HG03159 (cell line): Measurements from ENCODE around the gene MAPK9.

Source experiments
- ATAC-seq: cut with Tn5 transposase; IDR thresholded peaks from one replicate; pipeline ENCODE4 v1.9.1; 2021; ENCODE audit warnings: mild to moderate bottlenecking, moderate library complexity; ENCODE audit not compliant: unreplicated experiment

MAPK9 gene

DNA sequence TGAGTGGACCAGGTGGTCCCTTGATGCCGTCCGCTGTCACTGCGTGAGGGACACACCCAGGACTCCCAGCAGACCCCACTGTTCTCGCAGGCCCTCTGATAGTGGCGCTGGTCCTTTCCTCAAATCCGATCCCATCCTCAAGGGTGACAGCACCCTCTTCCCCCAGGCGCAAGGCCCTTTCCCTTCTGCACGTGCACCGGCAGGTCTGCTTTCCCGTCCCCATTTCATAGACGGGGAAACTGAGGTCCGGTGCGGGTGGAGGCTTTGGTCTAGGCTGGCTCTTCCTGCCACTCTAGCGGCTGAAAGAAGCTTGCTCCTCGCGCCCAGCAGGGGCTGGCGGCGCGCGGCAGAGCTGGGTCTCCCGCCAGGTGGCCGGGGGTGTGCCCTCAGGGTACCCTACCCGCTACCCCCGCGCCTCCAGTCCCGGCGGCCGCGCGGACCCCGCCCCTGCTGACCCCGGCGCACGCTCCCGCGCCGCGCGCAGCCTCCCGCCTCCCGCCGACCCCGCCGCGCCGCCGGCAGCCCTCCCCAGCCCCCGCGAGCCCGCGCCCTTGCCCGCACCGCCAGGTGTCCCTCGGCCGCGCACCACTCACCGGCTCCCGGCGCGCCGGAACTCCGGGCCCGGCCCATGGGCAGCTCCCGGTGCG lies 83.3 kb downstream of the MAPK9 start:
- peak; percentile 34 for ATAC-seq

DNA sequence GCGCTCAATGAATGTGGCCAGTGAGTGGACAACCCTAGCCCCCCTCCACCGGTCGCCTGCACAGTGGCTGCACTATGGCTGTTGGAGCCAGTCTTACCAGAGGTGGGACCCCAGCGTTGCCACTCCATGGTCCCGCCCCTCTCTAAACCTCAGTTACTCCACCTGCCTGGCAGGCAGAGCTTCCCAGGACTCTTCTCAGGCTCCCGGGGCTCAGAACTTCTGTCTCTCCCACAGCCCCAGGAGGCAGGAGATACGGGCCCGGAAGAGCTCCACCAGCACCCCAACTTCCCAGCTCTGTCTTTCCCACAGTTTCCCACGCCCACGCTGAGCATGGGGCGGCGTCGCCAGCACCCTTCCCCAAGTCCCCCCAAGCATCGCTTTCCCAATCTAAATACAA lies 83.8 kb downstream of the MAPK9 start:
- no peak for ATAC-seq

DNA sequence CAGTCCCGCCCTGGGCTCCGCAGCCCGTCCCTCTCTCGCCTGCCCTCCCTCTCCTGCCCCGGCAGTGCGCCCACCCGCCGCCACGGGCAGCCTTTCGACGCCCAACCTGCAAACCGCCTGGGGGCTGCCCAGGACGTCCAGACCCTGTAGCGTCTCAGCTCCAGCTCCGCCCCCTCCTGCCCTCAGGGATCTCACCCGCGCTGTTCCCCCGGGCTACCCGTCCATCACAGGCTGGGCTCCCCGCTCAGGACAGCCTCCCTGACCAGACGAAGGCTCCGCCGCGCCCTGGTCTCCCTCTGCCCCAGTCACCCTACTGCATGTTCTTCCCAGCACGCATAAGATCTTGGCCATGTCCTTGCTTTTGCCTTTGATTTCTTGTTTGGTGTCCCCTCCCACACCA lies 84.3 kb downstream of the MAPK9 start:
- no peak for ATAC-seq

DNA sequence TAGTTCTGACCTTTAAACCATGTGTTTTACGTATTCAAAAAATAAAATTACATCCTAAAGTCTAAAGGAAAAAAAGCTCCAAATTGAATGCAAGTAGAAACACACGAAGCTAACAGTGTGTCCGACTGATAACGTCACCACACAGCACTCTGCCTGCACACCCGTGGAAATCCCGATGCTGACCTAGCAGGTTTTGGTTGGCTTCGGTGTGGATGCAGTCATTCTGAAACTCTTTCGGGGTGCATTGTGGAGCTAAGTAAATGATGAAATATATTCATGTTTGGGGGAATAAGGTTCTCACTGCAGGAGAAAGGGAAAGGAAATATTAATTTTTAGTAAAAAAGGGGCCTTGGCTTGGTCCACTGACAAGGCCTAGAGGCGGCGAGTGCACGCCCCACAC lies 84.9 kb downstream of the MAPK9 start:
- ATAC-seq, result no peak

DNA sequence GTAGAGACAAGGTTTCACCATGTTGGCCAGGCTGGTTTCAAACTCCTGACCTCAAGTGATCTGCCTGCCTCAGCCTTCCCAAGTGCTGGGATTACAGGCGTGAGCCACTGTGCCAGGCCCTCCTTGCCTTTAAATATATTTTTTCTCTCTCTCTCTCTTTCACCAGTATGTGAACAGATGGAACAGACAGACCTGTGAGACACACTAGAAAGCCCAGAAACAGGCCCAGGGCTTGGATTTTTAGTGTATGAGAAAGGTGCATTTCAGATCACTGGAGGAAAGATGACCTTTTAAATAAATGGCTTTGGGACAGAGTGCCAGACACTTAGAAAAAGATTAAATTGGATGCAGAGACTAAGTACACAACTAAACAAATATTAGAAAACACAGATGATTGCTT lies 86.0 kb downstream of the MAPK9 start:
- ATAC-seq, result no peak

DNA sequence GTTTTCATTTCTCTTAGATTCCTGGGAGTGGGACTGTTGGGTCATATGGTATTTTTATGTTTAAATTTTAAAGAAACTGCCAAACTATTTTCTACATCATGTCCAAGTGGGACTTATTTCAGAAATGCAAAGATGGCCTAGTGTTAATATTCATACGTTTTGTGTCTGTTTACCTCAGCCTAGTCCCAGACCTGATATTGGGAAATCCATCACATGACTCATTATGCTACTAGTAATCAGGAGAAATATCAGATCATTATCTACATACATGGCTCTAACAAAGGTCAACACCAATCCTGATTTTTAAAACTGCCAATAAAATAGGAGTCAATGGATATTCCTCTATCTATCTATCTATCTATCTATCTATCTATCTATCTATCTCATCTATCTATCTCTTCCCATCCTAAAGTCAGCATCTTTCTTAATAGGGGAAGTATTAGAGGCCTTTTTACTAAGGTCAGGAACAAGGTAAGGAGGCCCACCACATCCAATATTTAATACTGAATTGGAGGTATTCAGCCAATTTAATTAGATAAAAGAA lies 87.5 kb downstream of the MAPK9 start:
- no peak for ATAC-seq

DNA sequence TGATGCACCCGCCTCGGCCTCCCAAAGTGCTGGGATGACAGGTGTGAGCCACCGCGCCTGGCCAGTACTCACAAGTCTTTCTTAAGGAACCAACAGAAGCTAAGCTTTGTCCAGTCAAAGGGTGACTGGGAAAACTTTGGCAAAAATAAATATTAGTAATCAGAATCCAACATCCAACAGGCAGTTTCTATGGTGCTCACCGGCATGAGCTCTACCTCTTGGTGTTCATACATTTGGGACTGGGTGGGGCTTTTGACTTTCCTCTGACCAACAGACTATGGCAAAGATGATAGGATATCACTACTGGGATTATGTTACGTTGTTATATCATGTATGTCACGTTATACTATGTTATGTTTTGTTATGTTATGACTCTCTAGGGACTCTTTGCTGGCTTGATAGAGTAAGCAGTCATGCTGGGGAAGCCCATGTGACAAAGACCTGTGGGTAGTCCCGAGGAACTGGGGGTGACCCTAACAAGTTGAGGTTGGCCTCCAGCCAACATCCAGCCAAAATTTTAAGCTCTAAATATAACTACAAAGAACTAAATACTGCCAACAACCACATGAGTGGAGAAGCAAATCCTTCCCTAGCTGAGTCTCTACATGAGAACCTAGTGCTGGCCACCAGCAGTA lies 88.8 kb downstream of the MAPK9 start:
- no peak for ATAC-seq

DNA sequence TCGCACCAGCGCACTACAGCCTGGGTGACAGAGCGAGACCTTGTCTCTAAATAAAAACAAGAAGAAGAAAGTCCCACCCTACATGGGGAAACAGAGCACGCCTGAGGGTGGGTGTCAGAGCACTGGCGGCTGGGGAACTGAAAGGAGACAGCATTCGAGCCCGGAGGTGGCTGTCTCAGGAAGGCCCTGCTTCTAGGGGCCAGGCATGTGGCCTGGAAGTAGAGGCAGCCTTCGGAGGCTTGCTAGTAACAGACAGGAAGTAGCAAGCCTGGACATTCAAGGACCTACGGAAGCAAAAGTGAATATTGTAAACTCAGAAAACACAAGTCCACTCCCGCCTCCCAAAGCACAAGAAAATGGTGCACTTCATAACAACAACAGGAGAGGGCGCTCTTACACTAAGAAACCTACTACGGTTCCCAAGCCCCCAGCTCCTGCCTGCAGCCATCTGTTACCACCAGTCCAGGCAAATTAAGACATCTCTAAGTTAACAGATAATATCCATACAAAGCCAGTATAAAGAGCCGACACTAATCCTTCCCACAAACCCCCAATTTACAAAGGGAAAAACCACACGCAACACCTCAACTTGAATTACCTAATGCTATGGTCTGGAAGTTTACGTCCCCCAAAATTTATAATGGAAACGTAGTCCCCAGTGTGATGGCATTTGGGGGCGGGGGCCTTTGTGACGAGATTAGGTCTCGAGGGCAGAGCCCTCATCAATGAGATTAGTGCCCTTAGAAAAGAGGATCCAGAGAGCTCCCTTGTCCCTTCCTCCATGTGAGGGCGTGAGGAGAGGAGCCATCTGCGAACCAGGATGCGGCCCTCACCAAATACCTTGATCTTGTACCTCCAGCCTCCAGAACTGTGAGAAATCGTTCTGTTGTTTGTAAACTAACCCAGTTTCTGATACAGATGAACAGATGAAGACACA lies 90.6 kb downstream of the MAPK9 start:
- no peak for ATAC-seq

DNA sequence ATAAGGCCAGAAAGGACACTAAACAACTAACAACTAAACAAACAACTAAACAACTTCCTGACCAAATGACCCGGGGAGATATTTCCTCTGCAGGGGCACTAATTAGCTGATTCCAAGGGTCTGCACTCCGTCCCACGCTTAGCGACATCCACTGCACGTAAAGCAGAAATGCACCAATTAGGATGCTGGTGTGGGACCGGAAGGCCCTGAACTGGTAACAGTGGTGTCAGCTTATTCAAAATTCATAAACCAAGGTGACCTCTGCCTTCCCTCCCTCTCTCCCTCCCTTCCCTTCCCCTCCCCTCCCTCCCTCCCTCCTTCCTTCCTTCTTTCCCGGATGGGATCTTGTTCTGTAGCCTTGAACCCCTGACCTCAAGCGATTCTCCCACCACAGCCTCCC lies 92.5 kb downstream of the MAPK9 start:
- no peak for ATAC-seq

DNA sequence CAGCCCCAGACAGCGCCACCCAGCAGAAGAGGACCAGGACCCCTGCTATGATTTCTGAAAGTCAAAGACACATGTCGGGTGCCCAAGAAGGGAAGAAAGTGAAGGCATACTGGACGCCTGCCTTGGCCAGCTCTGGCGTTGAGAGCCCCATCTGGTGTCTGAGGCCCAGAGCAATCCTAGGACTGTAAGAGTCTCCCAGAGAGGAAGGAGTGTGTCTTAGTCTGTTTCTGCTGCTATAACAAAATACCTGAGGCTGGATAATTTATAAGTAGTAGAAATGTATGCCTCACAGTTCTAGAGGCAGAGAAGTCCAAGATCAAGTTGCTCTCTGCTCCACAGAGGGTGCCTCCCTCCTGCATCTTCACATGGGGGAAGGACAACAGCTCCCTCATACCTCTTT lies 93.7 kb downstream of the MAPK9 start:
- no peak for ATAC-seq

DNA sequence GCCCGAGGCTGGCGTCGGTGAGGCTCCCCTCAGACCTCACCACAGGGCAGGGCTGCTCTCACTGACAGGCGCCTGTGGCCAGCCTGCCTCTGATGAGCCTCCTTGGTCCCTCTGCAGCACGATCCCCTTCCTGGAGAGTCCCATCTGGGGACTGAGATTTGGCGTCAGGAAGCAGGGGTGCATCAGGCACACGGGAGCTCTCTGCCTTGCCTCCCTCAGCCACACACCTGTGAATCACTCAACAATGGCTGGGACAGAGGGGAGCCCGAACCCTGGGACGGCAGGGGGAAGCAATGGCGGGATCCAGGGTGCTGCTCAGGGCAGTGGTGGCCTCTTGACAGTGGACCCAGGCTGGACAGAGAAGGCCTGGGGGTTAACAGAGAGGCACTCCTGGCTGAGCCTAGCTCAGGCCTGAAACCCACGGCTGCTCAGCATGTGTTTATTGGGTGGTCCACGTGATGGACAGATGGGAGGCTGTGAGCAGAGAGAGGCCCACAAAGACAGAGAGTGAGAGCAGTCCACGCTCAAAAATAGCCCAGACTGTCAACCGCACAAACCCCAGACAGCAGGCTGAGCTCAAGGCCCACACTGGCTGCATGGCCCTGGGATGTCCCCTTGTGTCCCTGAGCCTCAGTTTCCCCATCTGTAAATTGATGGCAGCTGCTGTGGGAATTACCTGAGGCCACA lies 94.7 kb downstream of the MAPK9 start:
- no peak for ATAC-seq

DNA sequence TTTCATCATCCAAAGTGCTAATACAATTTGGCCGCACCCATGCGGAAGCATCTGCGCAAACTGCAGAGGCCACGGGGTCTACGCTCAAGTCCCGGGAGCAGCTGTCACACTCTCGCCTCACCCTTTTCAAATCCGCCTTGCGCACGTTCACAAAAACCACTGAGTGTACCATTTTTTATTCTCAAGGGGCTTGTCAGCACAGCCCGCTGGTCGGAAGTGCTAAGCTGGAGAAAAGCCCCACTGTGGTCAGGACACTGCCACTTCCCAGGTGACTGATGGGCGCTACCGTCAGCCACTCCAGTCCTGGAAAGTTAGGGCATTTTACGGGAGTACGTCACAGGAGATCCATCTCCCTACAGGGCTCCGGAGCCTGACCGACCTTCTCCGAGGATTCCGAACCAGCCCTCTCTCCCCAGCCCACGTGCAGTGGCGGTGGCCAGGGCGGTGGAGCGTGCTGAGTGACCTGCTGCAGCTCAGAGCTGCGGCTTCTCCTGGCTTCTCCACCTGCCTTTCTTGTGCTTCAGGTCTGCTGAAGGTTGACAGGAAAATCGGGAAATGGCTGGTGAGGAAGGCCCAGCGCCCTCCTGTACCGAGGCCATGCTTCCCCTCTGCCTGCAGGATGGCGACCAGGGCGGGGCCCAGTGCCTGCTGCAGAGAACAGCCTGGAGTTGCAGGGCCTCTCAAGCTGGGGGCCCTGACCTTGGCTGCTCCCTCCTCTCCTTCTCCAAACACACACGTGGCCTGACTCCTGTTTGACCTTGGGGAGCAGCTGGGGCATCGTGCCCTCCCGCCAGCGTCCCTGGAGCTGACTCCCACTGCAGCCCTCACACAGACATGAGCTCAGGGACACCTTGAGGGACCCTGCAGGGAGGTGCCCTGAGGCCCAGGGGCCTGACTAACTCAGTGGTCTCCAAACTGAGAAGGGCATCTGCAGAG lies 97.2 kb downstream of the MAPK9 start:
- no peak for ATAC-seq

DNA sequence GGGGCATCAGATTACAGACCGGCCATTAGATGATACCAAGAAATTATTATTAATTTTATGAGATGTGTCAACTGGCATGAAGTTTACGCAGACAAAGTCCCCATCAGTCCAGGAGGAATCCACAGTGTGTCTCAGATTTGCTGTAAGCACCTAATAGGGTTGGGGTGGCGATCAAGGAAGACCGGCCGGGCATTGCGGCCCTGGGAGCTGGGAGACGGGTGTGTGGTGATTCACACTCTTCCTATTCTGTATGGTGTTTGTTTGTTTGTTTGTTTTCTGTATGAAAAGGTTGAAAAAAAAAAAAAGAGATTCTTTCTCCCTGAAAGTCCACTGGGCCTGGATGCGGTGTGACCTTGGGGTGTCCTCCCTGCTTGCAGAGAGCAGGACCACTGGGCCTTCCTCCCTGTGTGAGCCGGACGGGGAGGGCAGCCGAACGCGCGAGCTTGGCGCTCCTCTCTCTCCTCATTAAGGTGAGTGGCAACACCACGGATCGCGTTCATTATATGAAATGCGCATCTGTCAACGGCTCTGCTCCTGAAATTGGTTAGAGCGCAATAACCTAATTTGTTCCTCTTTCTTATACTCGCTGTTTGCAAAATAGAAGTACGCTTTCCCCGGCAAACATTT lies 98.0 kb downstream of the MAPK9 start:
- ATAC-seq, result no peak

DNA sequence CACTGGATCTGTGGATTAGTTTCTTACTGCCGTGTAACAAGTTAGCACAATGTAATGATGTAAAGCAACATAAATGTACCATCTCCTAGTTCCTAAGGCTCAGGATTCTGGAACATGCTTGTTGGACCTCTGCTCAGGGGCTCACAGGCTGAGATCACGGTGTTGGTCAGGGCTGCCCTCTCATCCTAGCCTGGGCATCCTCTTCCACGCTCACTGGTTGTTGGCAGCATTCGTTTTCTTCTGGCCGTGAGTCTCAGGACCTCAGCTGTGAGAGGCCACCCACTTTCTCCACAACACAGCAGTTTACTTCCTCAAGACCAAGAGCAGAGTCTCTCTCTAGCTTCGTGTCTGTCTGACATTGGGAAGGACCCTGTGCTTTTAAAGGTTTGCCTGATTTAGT lies 100.2 kb downstream of the MAPK9 start:
- no peak for ATAC-seq

DNA sequence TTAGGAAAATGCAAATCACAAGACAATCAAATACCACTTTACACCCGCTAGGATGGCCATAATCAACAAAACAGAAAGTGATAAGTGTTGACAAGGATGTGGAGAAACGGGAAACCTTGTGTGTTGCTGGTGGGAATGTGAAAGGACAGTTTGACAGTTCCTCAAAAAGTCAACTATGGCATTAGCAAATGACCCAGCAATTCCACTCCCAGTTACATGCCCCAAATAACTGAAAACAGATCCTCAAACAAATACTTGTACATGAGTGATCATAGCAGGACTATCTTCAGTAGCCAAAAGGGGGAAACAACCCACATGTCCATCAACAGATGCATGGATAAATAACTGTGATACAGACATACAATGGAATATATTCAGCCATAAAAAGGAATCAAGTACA lies 104.1 kb downstream of the MAPK9 start:
- ATAC-seq, result no peak
